Measurements from ENCODE around the gene DPP10. TPM values are rescaled to one million over a fixed set of nuclear protein-coding genes. Genes with fewer than 3 reads are reported as not detected.

DPP10 gene
- total and polyA plus RNA-seq, 2 of the 13 experiments (the other 11 are each of a cell fraction or from before 2014, with no cell fraction given) = 0.95 to 1.7 TPM

- no peak for TF ChIP-seq ZNF230 (CRISPR knock-in tag; IDR thresholded peaks at IDR 0.05)
- peak; percentile 29; the same call in 1 of the 2 replicates for TF ChIP-seq ZNF331 (CRISPR knock-in tag; IDR thresholded peaks at IDR 0.05)
- no peak for TF ChIP-seq SNAPC5 (CRISPR knock-in tag; IDR thresholded peaks at IDR 0.05; ENCODE audit: borderline replicate concordance)
- no peak for TF ChIP-seq PCBP1 (IDR thresholded peaks at IDR 0.05; ENCODE audit: borderline replicate concordance, low read depth, low read length)
These were observed 107.9 kb downstream of the DPP10 start (continued) for GRCh38 chr2:114550364-114550763.

DNA sequence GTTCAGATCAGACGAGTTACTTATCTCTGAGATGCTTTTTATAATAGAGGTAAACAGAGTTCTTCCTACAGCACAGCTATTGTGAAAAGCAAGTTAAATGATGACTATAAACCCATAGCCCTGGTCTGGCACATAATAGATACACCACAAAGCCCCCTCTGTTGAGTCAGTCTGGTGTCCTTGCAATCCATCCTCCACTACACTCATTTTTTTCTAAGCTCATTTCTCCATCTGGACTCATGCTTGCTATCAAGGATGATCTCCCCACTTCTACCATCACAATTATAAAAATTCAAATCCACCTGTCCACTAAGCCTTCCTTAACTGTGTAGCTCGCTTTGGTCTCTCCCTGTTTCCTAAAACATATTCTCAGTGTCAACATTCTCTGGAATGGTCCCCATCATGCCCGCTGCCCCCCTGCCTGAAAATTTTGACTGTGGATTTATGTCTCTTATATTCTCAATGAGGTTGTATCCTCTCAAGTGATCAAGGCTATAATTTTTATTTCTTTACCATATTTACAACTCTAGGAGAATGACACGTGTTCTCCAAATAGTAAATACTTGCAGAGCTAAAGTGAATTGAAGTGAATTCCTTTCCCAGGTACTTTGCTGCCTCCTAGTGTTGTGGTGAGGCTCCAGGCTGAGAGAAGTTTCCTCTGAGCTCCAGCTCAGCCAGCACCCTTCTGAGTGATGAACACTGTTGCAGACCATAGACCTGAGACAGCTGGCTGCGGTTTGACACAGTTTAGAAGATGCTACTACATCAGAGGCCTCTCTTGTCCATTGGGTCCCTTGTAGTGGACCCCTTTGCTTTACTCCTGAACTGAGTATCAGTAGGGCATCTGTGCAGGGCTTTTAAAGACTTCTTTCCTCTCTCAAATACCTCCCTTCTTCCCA, 108.7 kb downstream of the DPP10 start:
- no TSS peak for BruUV-seq (replicated peaks)
- POLR2A ChIA-PET = interaction anchor here (0.9 to 1.6 kb wide), 6 partner anchors 572 to 947 kb away, joined by 3 to 10 read pairs (median 6); partner anchors contain the start of gene SLC35F5
- CTCF ChIA-PET (ENCODE audit: low intra/inter-chr PET ratio, low total read pairs) = interaction anchor here (1.1 to 2.2 kb wide), 3 partner anchors 573 to 1161 kb away, joined by 3 to 17 read pairs (median 8); no protein-coding TSS in a partner anchor
- no peaks in the 10 kb centered on the region for H3K36me3 ChIP-seq (replicated peaks in 1 of 2; ENCODE audit: control insufficient read depth in 1 of 2, insufficient read depth in 2 of 2, low read length in 2 of 2)
- 17% methylated on average over 5 of the region's 5 CpGs for WGBS (ENCODE audit: low lambda C conversion rate)
- H3K9ac ChIP-seq (ENCODE audit: insufficient read depth, low read depth, low read length) = 0 out of 2 replicates have a peak overlapping the region, but pooled peaks have one; percentile 11
- H4K20me1 ChIP-seq (ENCODE audit: insufficient read depth, low read length) = no peaks in the 10 kb centered on the region
- H3K27me3 ChIP-seq (ENCODE audit: control insufficient read depth in 1 of 2, insufficient read depth in 2 of 2, low read length in 2 of 2) = no peaks in the 10 kb centered on the region
- H3K4me3 ChIP-seq (replicated peaks in 1 of 3; ENCODE audit: insufficient read depth in 1 of 3, low read depth in 2 of 3, low read length in 3 of 3) = no peak overlapping the region
- peak overlapping the region; percentile 15 for H3K27ac ChIP-seq (ENCODE audit: extremely low read length, insufficient read depth, low read length)
- peak; percentile 79 for FAIRE-seq
- H3K4me1 ChIP-seq (ENCODE audit: insufficient read depth, low read length) = peaks cover 36% of the 10 kb centered on the region
- H3K9me3 ChIP-seq (ENCODE audit: low read length) = no peaks in the 10 kb centered on the region
- peak overlapping the region; percentile 26 for H3K4me2 ChIP-seq (ENCODE audit: low read depth, low read length)
- H3K79me2 ChIP-seq (ENCODE audit: insufficient read depth, low read length) = no peaks in the 10 kb centered on the region
- in situ Hi-C loops (cut with HindIII; ENCODE audit: extremely low pct_ligation_motif_present, low pct_unique_long_range_greater_than_20kb) = loop anchor here (5.0 to 25.0 kb wide), 2 partner anchors 574 to 789 kb away; partner anchors contain the start of gene SLC35F5
- H2AFZ ChIP-seq (ENCODE audit: low read length) = no peak overlapping the region
- peak; percentile 88 for ATAC-seq
- intact Hi-C loops (cut with micrococcal nuclease; ENCODE audit: unreplicated experiment) = loop anchor here (1.0 to 5.0 kb wide), 7 partner anchors 58 to 795 kb away; partner anchors contain the start of gene SLC35F5
- peak; percentile 74 for DNase-seq (ENCODE audit: low spot score)
- TF ChIP-seq SNRNP70 (IDR thresholded peaks at IDR 0.05; ENCODE audit: low read depth, low read length) (no peak), KDM3A (CRISPR knock-in tag; IDR thresholded peaks at IDR 0.05; ENCODE audit: low read depth) (0 out of 2 replicates have a peak, but pooled peaks have one; percentile 12), NR0B2 (CRISPR knock-in tag; IDR thresholded peaks at IDR 0.05) (no peak), TCF7L2 (IDR thresholded peaks at IDR 0.05; ENCODE audit: low read depth, low read length) (no peak), GLMP (CRISPR knock-in tag; IDR thresholded peaks at IDR 0.05; ENCODE audit: borderline replicate concordance) (no peak), POGZ (CRISPR knock-in tag; IDR thresholded peaks at IDR 0.05) (peak; percentile 55; the same call in 1 of the 2 replicates), ZNF12 (CRISPR knock-in tag; IDR thresholded peaks at IDR 0.05) (0 out of 2 replicates have a peak, but pooled peaks have one; percentile 23), RBM39 (IDR thresholded peaks at IDR 0.05; ENCODE audit: low read depth, low read length, poor library complexity, severe bottlenecking) (no peak), ZFP1 (CRISPR knock-in tag; IDR thresholded peaks at IDR 0.05) (no peak), STAT5B (CRISPR knock-in tag; IDR thresholded peaks at IDR 0.05) (no peak), ZNF354B (CRISPR knock-in tag; IDR thresholded peaks at IDR 0.05) (0 out of 2 replicates have a peak, but pooled peaks have one; percentile 48), KLF16 (CRISPR knock-in tag; IDR thresholded peaks at IDR 0.05) (no peak; a peak in 1 of 4 replicates), FOXP1 (IDR thresholded peaks at IDR 0.05) (no peak), FOXP1 (CRISPR knock-in tag; IDR thresholded peaks at IDR 0.05) (no peak), ZFX (CRISPR knock-in tag; IDR thresholded peaks at IDR 0.05; ENCODE audit: low read depth) (no peak; the same call in 1 of the 2 replicates)

Measured in HepG2 (cell line).